Left kidney (tissue), 2 donors: ENCODE data around the gene INHBB. TPM values are rescaled to one million over a fixed set of nuclear protein-coding genes. Genes with fewer than 3 reads are reported as not detected.

Source experiments
- DNase-seq: peaks from one replicate; pipeline ENCODE4 v3.0.0-alpha.2; 2013
- polyA plus RNA-seq: library from polyadenylated mRNA; unstranded; fragments of 120-200 nt; gene quantifications from one replicate; pipeline ENCODE4 v1.2.1, GENCODE V29; 2013; ENCODE audit not compliant: insufficient read length

INHBB gene
- polyA plus RNA-seq, 1 donor: not detected

DNA sequence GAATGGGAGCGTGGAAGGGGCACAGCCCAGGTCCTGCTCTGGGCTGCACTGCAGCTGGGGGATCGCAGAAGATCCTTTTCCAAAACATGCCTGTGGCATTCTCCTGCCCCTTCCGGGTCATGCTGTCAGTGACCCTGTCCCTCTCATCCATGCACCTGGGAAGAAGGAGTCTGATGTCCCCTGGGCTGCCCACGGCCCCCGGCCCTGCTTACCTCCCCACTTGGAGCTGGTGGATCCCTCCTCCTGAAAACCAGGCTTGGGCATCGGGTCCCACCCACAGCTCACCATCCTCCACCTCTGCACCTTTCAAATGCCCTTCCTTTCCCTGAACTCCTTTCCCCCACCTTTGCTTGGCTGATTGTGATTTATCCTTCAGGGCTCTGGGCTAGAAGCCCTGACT is 11.8 kb downstream of the INHBB start:
- no peak for DNase-seq

GRCh38 chr2:120358734-120359465 is 13.0 kb downstream of the INHBB start:
- DNase-seq: no peak

GRCh38 chr2:120360307-120360855 is 14.4 kb downstream of the INHBB start:
- no peak for DNase-seq

- DNase-seq: no peak
These were observed 17.0 kb downstream of the INHBB start for GRCh38 chr2:120362926-120363325.

GRCh38 chr2:120365236-120365793 is 19.4 kb downstream of the INHBB start:
- DNase-seq: no peak

GRCh38 chr2:120366698-120367097 is 20.8 kb downstream of the INHBB start:
- no peak for DNase-seq

GRCh38 chr2:120367221-120367620 is 21.3 kb downstream of the INHBB start:
- DNase-seq: no peak

DNA sequence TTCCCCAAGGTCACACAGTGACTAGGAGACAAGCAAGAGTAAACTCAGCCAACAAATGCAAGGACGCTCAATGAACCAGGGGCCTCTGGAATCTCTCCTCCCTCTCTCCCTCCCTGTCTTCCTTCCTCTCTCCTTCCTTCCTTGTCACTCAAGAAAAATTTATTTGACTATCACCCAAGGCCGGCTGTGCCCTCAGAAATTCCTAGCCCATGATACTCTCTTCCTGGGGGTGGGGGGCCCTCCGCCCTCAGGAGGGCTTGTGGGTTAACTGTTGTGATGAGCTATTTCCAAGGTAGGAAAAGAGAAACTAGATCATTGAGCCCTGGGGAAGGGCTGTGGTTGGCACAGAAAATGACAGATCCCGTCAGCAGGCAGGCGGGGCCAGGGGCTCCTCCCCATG is 21.7 kb downstream of the INHBB start:
- no peak for DNase-seq

- no peak for DNase-seq
These were observed 22.1 kb downstream of the INHBB start for GRCh38 chr2:120368086-120368485.

DNA sequence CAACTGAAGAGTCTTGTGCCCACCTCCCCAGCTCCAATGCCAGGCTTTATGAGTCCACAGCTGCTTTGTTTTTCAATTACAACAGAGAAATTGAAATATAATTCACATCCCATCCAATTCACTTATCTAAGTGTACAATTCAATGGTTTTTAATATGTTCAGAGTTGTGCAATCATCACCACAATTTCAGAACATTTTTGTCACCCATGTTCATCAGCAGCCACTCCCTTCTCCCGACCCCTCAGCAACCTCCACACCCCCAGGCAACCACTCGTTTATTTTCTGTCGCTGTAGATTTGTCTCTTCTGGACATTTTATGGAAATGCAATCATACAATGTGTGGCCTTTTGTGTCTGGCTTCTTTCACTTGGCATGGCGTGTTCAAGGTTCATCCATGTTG is 23.3 kb downstream of the INHBB start:
- DNase-seq: no peak

DNA sequence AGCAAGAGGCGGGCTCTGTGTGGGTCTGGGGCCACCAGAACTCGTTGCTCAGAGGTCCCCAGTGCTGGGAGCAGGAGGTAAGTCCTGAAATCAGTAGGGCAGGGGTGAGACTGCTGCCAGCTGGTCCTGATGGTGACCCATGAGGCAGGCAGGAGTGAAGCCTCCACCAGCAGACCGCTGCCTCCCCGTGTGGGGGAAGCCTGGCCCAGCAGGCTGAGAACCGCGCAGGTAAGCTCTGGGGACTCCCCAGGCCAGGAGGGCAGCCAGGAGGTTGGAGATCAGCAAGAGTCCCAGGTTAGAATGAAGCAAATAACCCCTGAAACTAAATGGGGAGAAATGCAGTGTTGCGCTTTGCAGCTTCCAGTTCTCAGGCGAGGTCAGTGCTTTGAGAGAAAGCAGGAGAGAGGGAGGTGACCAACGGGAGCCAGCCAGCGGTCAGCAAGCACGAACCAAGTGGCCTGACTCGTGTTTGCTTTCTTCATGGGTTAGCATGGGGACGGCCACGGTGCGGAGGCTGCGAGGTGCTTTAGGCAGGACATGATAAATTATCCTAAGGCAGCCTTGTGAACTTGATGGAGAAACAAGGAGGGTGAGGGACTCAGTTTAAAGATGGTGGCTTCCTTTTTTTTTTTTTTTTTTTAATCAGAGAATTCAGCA is 26.2 kb downstream of the INHBB start:
- no peak for DNase-seq

DNA sequence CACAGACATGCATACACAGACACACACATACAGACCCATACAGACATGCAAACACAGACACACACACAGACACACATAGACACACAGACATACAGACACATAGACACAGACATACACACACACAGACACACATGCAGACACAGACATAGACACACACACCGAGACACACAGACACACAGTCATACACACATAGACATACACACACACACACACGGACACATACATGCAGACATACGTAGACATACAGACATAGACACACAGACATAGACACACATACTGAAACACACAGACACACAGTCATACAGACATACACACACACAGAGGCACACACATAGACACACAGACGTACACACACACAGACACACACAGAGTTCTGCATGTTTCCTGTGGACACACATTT is 26.9 kb downstream of the INHBB start:
- DNase-seq: no peak

DNA sequence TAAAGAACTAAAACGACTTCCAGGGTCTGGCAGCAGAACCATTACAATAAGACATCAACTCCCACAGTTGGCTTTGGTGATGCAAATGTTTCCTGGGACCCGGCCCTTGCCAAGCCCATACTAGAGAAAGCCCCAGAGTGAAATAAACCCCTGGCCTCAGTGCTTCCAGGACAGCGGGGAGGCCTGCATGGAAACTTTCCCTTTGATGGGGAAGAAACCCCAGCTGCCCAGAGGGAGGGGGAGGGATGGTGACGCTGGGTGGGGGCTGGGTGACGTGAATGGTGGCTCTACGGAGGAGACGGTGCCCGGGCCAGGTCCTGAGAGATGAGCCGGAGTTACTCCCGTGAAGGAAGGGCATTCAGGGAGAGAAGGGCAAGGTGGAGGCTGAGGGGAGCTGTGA is 27.5 kb downstream of the INHBB start:
- no peak for DNase-seq

DNA sequence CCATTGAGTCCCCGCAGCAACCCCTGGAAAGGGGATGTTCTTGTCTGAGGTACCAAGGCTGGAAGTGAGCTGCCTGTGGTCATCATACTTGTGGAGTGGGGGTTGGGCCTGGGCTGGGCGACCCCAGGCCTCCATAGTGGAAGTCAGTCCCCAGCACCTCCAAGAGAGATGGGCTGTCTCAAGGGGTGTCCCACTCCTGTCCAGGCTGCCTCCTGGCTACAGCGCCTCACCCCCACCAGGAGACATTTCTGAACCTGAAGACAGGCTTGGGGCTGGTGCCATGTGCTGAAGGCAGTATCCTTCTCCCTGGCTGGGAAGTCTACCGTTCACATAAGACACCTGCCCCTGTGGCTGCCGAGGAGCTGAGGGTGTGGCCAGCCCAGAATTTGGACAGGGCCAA is 28.9 kb downstream of the INHBB start:
- no peak for DNase-seq

DNA sequence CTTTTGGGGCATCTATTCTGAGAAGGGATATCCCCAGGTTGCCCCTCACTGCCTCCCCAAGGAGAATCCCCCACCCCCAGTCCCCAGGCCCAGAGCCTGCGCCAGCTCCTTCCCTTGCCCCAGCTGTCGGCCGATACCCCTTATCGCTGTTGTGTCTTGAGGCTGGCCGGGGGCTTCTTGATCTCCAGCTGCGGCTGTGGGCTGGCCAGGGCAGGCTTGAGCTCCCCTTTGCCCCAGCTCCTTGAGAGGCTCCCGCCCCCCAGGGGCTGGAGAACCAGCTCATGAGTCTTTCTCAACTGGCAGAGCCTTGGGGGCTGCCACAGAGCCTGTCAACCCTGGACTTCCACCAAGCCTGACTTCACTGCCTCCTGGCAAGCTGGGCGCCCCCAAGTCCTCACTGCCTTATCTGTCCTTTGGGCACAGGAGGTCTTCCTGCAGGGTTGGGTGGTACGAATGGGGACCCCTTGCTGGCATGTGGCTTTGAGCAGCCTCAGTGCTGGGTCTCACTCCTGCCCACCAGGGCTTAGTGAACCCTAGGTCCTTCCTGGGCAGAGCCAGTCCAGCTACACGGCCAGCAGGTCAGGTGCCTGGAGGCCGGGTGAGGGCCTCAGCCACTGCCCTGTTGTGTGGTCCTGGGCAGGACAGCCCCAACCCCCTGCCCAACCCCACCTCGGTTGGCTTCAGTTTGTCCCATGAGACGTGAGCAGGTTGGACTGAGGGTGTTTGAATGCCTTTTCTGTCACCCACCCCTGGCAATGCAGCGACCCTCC is 29.5 kb downstream of the INHBB start:
- DNase-seq: no peak

- DNase-seq: no peak
These were observed 30.2 kb downstream of the INHBB start for GRCh38 chr2:120376101-120376500.

DNA sequence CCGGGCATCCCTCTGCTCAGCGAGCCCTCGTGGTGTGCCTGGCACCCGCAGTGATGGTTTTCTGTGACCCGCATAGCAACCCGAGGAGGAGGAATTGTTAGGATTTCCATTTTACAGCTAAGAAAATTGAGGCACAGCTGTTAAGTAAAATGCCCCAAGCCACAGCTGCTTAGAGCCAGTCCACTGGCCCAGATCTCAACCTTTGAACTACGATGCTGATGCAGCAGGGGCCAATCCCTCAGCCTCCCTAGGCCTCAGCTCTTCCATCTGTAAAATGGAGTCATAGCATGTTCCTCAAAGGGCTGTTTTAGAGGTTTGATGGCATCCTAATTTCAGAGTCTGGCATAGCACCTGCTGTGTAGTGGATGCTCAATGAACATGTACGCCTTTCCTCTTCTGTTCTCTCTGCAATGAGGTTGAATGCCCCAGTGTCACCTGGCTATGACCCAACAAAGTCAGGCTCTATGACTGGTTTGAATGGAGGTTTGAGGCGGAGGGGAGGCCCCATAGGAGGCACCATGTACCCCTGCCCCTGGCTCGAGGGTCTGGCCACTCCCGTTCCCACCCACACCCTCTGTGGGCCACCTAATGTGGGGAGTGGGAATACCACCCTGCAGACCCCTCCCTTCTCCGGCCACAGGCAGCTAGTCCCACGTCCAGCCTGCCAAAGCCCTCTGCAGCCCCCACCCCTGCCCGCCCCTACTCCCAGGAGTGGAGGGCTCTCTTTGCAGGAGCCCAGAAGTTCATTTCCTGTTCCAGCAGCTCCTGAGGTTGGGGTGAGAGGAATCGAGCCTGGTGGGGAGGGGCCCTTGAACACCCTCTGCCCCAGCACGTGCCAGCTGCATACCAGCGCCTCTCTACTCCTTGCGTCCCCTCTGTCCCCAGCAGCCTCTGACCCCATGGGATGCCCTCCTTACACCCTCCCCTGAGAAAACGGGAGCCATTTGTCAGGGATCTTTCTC is 31.0 kb downstream of the INHBB start:
- no peak for DNase-seq

DNA sequence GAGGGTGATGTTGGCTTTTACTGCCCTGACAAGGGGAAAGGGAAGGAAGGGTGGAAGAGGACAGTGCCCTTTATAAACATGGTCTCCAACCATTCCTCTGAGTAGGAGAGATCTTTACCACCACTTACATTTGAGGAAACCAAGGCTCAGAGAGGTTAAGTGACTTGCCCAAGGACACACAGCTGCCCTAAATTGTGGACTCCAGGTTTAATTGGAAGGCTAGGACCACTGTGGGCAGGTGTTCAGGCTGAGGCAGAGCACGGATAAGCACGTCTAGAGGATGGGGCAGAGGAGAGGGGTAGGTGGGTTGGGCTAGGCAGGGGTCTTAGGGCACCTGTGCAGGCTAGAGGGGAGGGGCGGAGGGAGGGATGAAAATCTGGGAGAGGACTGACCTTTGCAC is 32.7 kb downstream of the INHBB start:
- DNase-seq: no peak

- DNase-seq: no peak
These were observed 34.3 kb downstream of the INHBB start for GRCh38 chr2:120379916-120380893.

DNA sequence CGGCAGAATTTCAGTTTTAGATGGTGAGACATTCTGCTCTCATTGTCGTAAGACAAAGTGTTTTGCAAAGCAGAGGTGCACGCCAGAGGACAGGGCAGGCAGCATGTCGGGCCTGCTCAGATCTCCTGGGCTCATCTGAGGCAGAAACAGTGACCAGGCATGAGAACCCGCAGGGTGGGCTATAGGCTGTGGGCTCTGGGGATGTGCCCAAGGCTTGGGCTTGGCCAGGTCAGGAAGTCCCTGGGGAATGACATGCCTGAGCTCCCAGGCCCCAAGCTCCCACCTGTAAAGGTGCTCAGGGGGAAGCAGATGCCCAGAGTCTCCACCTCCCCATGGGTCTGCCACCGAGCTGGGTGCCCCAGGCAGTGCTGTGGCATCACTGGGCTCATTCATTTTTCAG is 35.3 kb downstream of the INHBB start:
- no peak for DNase-seq
